CD14-positive monocyte (primary cell): ENCODE measurements around the gene POU3F1. TPM values are rescaled to one million over a fixed set of nuclear protein-coding genes. Genes with fewer than 3 reads are reported as not detected.

Source experiments
- DNase-seq, 3 donors: peaks; one replicate each; pipeline ENCODE4 v3.0.0-alpha.2; 2011 to 2022
- H2AFZ ChIP-seq: 2 replicates; pipeline ENCODE4 v1.6.0; 2012; ENCODE audit warnings: mild to moderate bottlenecking, low read depth, low read length, inconsistent platforms; ENCODE audit not compliant: insufficient read depth, poor library complexity, severe bottlenecking
- H3K27ac ChIP-seq, 2 donors: 1 replicate in 1 of 2; 2 replicates in 1 of 2; pipeline ENCODE4 v1.5.1; 2012 to 2013; ENCODE audit warnings: low read length in 2 of 2, control low read depth in 1 of 2, inconsistent platforms in 1 of 2, low read depth in 1 of 2, mild to moderate bottlenecking in 1 of 2
- H3K27me3 ChIP-seq, 2 donors: one replicate each; pipeline versions ENCODE4 v1.6.0 to v1.6.1; 2011 to 2013; ENCODE audit warnings: low read length in 2 of 2; ENCODE audit not compliant: control insufficient read depth in 2 of 2, insufficient read depth in 2 of 2
- H3K36me3 ChIP-seq, 2 donors: replicated peaks in 1 of 2; 1 replicate in 1 of 2; 2 replicates in 1 of 2; pipeline versions ENCODE4 v1.5.1 to v1.6.1; 2012 to 2013; ENCODE audit warnings: low read length in 2 of 2, control low read depth in 1 of 2, inconsistent platforms in 1 of 2, mild to moderate bottlenecking in 1 of 2; ENCODE audit not compliant: insufficient read depth in 2 of 2, control insufficient read depth in 1 of 2
- H3K4me1 ChIP-seq, 2 donors: 1 replicate in 1 of 2; 2 replicates in 1 of 2; pipeline versions ENCODE4 v1.5.1 to v1.6.1; 2012 to 2013; ENCODE audit warnings: low read length in 2 of 2, control low read depth in 1 of 2, inconsistent platforms in 1 of 2, mild to moderate bottlenecking in 1 of 2, moderate library complexity in 1 of 2; ENCODE audit not compliant: insufficient read depth in 2 of 2, control insufficient read depth in 1 of 2
- H3K4me2 ChIP-seq: replicated peaks from 2 replicates; pipeline ENCODE3; 2012; ENCODE audit warnings: low read length, moderate library complexity, mild to moderate bottlenecking; ENCODE audit not compliant: poor library complexity, severe bottlenecking; ENCODE audit errors: extremely low read depth
- H3K4me3 ChIP-seq, 3 experiments: fragments of 200-600 bp in 1 of 3; sonication (generic) in 1 of 3; replicated peaks in 1 of 3; 1 replicate in 2 of 3; 2 replicates in 1 of 3; pipeline ENCODE4 v1.5.1; 2011 to 2013; ENCODE audit warnings: low read length in 3 of 3, mild to moderate bottlenecking in 3 of 3, control low read depth in 2 of 3, low read depth in 2 of 3, inconsistent platforms in 1 of 3, moderate library complexity in 1 of 3
- H3K79me2 ChIP-seq: 2 replicates; pipeline ENCODE4 v1.6.0; 2012; ENCODE audit warnings: mild to moderate bottlenecking, control low read depth, inconsistent platforms, low read length, moderate library complexity; ENCODE audit not compliant: insufficient read depth
- H3K9ac ChIP-seq: 2 replicates; pipeline ENCODE4 v1.6.0; 2017; ENCODE audit warnings: low read length, mild to moderate bottlenecking; ENCODE audit not compliant: insufficient read depth, poor library complexity, severe bottlenecking
- H3K9me3 ChIP-seq, 2 donors: replicated peaks in 1 of 2; 1 replicate in 1 of 2; 2 replicates in 1 of 2; pipeline versions ENCODE4 v1.5.1 to v1.6.1; 2012 to 2013; ENCODE audit warnings: low read length in 2 of 2, control low read depth in 1 of 2; ENCODE audit not compliant: control insufficient read depth in 1 of 2, insufficient read depth in 1 of 2
- H4K20me1 ChIP-seq: 2 replicates; pipeline ENCODE4 v1.6.0; 2012; ENCODE audit warnings: mild to moderate bottlenecking, low read length, control low read depth, moderate library complexity; ENCODE audit not compliant: insufficient read depth
- H3K27ac Mint-ChIP-seq, 7 donors: one replicate each; pipeline ENCODE4 v1.8.0; 2020; ENCODE audit warnings: mild to moderate bottlenecking in 7 of 7, mixed read lengths in 7 of 7, moderate library complexity in 6 of 7, inconsistent platforms in 2 of 7
- H3K27me3 Mint-ChIP-seq, 3 donors: one replicate each; pipeline ENCODE4 v1.8.0; 2021 to 2022; ENCODE audit warnings: low read depth in 3 of 3, mild to moderate bottlenecking in 3 of 3, mixed read lengths in 3 of 3, moderate library complexity in 3 of 3, inconsistent platforms in 1 of 3
- H3K36me3 Mint-ChIP-seq, 2 donors: one replicate each; pipeline ENCODE4 v1.8.0; 2020; ENCODE audit warnings: mixed read lengths in 2 of 2, inconsistent platforms in 1 of 2, mild to moderate bottlenecking in 1 of 2
- H3K4me1 Mint-ChIP-seq: one replicate; pipeline ENCODE4 v1.8.0; 2020; ENCODE audit warnings: mild to moderate bottlenecking, mixed read lengths
- H3K4me3 Mint-ChIP-seq, 2 donors: one replicate each; pipeline ENCODE4 v1.8.0; 2020; ENCODE audit warnings: mild to moderate bottlenecking in 2 of 2, mixed read lengths in 2 of 2, moderate library complexity in 1 of 2
- H3K9me3 Mint-ChIP-seq, 7 donors: one replicate each; pipeline ENCODE4 v1.8.0; 2020 to 2022; ENCODE audit warnings: mixed read lengths in 7 of 7, mild to moderate bottlenecking in 6 of 7, moderate library complexity in 6 of 7, inconsistent platforms in 2 of 7
- CTCF ChIP-seq: fragments of 200-600 bp; IDR thresholded peaks from one replicate; pipeline ENCODE4 v1.8.0; 2022; ENCODE audit warnings: antibody characterized with exemption, mild to moderate bottlenecking
- WGBS: methylation state at CpG from one replicate; pipeline ENCODE4 v1.1.5; 2013; ENCODE audit warnings: missing lambda C conversion rate; ENCODE audit not compliant: insufficient coverage; 5-methylcytosine and 5-hydroxymethylcytosine counted together
- intact Hi-C, 2 donors: fragments of 100-400 bp; cut with micrococcal nuclease; formaldehyde crosslinking; loops; one replicate each; pipeline versions ENCODE4 v1.15.0 to v1.15.1; 2023
- polyA plus RNA-seq, 3 donors: library from polyadenylated mRNA; depleted of rRNA in 1 of 3; unstranded in 2 of 3; stranded (reverse) in 1 of 3; fragments of 300-500 nt in 2 of 3; fragments of >200 nt in 1 of 3; fragmentation: Illumina TruSeq in 2 of 3; gene quantifications; 1 replicate in 2 of 3; 2 replicates in 1 of 3; pipeline ENCODE4 v1.2.3, GENCODE V29; 2012 to 2021

POU3F1 gene
- polyA plus RNA-seq, 3 donors: not detected

DNA sequence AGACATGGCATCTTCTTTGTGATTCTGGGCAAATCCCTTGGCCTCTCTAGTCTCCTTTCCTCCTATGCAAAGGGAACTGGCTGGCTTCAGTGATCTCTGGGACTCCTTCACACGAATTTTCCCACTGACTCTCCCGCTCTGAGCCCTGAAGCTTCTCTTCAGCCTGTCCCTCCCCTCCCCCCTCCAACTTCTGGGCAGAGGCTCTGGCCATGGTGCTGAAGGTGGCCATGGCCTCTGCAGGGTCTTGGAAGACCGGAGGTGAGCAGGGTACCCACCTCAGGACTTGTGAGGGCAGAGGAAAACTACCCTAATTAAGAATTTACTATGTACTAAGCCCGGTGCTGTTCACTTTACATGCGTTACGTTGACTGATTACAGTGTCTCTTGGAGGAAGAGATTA, 29.4 kb upstream of the POU3F1 start:
- Mint-ChIP-seq H3K9me3 (no peaks in the 10 kb centered on the region), H3K36me3 (no peaks in the 10 kb centered on the region), H3K27ac (no peak overlapping the region), H3K4me1 (no peaks in the 10 kb centered on the region), H3K27me3 (peaks cover 0 to 8% (median 1%) of the 10 kb centered on the region in 3 donors), H3K4me3 (no peak overlapping the region)
- no peak overlapping the region for H3K9ac ChIP-seq
- no peaks in the 10 kb centered on the region for H3K9me3 ChIP-seq
- H3K27me3 ChIP-seq: no peaks in the 10 kb centered on the region
- H3K36me3 ChIP-seq: no peaks in the 10 kb centered on the region
- WGBS: 20% methylated on average over 4 of the region's 6 CpGs
- no peaks in the 10 kb centered on the region for H3K79me2 ChIP-seq
- H2AFZ ChIP-seq: no peak overlapping the region
- intact Hi-C loops: no loop called here
- H3K4me3 ChIP-seq: no peak overlapping the region
- H3K4me1 ChIP-seq: no peaks in the 10 kb centered on the region
- TF ChIP-seq CTCF: no peak
- DNase-seq: no peak
- H3K27ac ChIP-seq: no peak overlapping the region
- H4K20me1 ChIP-seq: no peaks in the 10 kb centered on the region
- no peak overlapping the region for H3K4me2 ChIP-seq

GRCh38 chr1:38075191-38075590, 28.6 kb upstream of the POU3F1 start:
- TF ChIP-seq CTCF: no peak
- H3K4me1 ChIP-seq: no peaks in the 10 kb centered on the region
- intact Hi-C loops: no loop called here
- no peaks in the 10 kb centered on the region for H3K36me3 ChIP-seq
- no peak overlapping the region for H3K4me2 ChIP-seq
- WGBS: no CpG with 5 or more reads among the region's 5 CpGs
- H3K4me3 ChIP-seq: no peak overlapping the region
- H3K9ac ChIP-seq: no peak overlapping the region
- H3K9me3 Mint-ChIP-seq: no peaks in the 10 kb centered on the region
- no peak overlapping the region for H2AFZ ChIP-seq
- peak overlapping the region in 1 of 7 donors; percentile 33 for H3K27ac Mint-ChIP-seq
- no peaks in the 10 kb centered on the region for H3K79me2 ChIP-seq
- no peak overlapping the region for H3K27ac ChIP-seq
- H3K4me1 Mint-ChIP-seq: no peaks in the 10 kb centered on the region
- peaks cover 0 to 10% (median 1%) of the 10 kb centered on the region in 3 donors for H3K27me3 Mint-ChIP-seq
- no peaks in the 10 kb centered on the region for H4K20me1 ChIP-seq
- H3K27me3 ChIP-seq: no peaks in the 10 kb centered on the region
- H3K4me3 Mint-ChIP-seq: no peak overlapping the region
- H3K36me3 Mint-ChIP-seq: no peaks in the 10 kb centered on the region
- DNase-seq: no peak
- no peaks in the 10 kb centered on the region for H3K9me3 ChIP-seq
